Testis (tissue), 2 donors: ENCODE data around the gene LHX4.

Source experiments
- POLR2A ChIP-seq: fragments of 450-650 bp; IDR thresholded peaks from one replicate; pipeline ENCODE4 v1.6.1; 2017; ENCODE audit warnings: antibody characterized with exemption, mild to moderate bottlenecking, moderate library complexity
- TF ChIP-seq, protein P1 (sequence below), 3 experiments: fragments of 450-650 bp in 2 of 3; fragments of 200-600 bp in 1 of 3; sonication (generic) in 1 of 3; IDR thresholded peaks; one replicate each; pipeline ENCODE4 v1.5.1; 2016 to 2019; ENCODE audit warnings: antibody characterized with exemption in 3 of 3, mild to moderate bottlenecking in 2 of 3, moderate library complexity in 1 of 3

DNA sequence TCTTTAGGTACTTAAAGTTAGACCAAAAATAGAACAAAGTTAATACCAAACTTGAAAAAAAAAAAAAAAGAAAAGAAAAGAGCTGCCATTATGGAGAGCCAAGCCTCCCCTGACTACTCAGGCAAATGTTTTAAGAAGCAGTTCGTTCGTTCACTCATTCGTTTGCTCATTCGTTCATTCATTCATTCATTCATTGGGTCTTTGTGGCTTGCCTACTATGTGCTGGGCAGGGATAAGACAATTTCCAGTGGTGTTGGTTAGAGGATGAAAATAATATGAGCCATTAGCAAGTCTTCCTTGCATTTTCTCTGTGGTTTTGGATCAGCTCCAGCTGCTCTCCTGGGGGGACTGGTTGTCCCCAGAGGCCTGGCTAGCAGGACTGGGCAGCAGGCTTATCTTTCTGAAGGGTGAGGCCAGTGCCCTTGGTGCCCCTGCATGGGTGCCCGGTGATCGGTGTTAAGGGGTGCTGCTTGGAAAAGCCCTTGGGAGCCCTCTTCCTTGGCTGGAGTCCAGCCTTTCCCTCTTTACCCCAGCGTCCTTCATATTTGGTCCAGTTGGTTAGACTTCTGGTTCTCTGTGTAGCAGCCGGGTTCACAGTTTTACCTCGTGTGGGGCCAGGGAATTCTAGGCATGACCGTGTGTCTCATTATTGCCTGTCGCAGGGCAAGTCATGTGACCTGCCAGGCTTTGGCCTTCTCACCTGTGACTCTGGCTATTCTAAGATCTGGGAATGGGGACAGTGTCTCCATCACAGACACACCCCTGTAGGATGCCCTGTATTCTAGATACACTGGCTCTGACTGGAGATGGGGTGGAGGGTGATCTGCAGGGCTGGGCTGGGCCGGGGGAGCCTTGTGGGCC is 32.8 kb downstream of the LHX4 start:
- TF ChIP-seq POLR2A: no peak
- TF ChIP-seq, protein P1, sequence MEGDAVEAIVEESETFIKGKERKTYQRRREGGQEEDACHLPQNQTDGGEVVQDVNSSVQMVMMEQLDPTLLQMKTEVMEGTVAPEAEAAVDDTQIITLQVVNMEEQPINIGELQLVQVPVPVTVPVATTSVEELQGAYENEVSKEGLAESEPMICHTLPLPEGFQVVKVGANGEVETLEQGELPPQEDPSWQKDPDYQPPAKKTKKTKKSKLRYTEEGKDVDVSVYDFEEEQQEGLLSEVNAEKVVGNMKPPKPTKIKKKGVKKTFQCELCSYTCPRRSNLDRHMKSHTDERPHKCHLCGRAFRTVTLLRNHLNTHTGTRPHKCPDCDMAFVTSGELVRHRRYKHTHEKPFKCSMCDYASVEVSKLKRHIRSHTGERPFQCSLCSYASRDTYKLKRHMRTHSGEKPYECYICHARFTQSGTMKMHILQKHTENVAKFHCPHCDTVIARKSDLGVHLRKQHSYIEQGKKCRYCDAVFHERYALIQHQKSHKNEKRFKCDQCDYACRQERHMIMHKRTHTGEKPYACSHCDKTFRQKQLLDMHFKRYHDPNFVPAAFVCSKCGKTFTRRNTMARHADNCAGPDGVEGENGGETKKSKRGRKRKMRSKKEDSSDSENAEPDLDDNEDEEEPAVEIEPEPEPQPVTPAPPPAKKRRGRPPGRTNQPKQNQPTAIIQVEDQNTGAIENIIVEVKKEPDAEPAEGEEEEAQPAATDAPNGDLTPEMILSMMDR (IDR thresholded peaks at IDR 0.05): no peak
